Fibroblast of skin of left biceps (primary cell): ENCODE results near the gene CLIP2.
"Not testable (repeated sequence)": the region's sequence is repeated elsewhere in the genome, so short reads cannot be mapped to it uniquely, and the experiment has no call there.

Experiments
- DNase-seq, 2 experiments: peaks; one replicate each; pipeline ENCODE4 v3.0.0-alpha.2; 2013; ENCODE audit warnings: low read depth in 2 of 2

The CLIP2 gene

GRCh38 chr7:74332373-74333176 lies 43.4 kb downstream of the CLIP2 start:
- DNase-seq, result no peak

DNA sequence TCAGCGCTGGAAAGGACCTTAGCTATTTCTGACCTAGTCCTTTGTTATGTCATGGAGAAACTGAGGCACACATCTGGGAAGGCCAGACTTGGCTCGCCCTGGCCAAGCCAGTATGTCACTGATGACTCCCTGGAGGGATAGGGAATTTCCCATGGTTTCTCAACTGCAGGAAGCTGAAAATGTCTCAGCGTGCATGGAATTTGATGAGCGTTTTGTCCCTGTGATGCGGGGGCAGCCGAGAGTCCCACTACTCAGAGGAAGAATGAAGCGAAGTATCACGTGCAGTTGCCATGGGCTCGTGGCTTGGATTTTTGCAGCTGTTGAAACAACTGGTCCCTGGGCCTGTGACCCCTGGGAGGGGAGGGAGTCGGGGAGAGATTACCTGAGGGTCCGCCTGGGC lies 44.8 kb downstream of the CLIP2 start:
- peak; percentile 20 for DNase-seq

GRCh38 chr7:74337926-74338325 lies 48.7 kb downstream of the CLIP2 start:
- DNase-seq, result no peak

DNA sequence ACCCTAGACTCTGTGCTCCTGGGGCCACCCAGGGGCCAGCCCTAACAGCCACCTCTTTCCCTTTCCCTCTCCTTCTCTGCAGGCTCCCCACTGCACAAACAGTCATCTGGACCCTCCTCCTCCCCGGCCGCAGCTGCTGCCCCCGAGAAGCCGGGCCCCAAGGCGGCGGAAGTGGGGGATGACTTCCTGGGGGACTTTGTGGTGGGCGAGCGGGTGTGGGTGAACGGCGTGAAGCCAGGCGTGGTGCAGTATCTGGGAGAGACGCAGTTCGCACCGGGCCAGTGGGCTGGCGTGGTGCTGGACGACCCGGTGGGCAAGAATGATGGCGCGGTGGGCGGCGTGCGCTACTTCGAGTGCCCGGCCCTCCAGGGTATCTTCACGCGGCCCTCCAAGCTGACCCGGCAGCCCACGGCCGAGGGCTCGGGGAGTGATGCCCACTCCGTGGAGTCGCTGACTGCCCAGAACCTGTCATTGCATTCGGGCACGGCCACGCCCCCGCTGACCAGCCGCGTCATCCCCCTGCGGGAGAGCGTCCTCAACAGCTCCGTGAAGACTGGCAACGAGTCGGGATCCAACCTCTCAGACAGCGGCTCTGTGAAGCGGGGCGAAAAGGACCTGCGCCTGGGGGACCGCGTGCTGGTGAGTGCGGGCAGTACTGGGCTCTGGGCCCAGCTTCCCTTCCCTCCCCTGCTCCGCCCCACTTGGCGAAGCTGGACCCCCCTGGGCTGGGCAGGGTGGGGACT lies 49.3 kb downstream of the CLIP2 start:
- no peak for DNase-seq

DNA sequence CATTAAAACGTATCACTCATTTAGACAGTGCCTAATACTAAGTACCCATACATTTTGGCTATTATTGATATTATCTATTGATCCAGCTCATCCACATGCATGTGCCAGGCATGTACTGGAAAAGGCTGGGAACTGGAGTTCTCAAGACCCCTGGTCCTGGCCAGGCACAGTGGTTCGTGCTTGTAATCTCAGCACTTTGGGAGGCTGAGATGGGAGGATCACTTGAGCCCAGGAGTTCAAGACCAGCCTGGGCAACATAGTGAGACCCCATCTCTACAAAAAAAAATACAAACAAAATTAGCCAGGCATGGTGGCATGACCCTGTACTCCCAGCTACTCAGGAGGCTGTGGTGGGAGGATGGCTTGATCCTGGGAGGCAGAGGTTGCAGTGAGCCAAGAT lies 50.4 kb downstream of the CLIP2 start:
- not testable (repeated sequence) for DNase-seq

DNA sequence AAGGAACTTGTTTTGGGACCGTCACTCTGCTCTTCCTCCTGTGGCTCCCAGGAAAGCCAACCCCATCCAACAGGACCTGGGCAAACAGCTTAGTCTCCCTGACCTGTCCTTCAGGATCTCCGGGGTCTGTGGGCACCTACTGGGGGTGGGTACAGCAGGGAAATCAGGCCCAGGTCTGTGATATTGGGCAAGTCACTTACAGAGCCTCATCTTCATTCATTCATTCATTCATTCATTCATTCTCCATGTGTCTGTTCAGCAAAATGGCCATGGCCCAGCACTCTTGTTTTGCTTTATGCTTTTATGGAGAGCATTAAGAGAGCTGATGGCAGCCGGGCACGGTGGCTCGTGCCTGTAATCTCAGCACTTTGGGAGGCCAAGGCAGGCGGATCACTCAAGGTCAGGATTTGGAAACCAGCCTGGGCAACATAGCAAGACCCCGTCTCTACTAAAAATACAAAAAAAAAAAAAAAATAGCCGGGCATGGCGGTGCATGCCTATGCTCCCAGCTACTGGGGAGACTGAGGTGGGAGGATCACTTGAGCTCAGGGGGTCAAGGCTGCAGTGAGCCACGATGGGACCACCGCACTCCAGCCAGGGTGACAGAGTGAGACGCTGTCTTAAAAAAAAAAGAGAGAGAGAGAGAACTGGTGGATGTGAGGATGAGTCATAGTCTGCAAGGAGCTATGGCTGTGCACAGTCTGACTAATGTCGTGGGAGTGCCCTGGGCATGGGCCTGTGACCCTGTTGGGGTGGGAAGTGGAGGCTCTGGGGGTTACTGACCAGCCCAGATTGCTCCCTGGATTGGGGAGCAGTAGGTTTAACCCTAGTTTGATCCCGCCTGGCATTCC lies 54.3 kb downstream of the CLIP2 start:
- DNase-seq, result no peak

DNA sequence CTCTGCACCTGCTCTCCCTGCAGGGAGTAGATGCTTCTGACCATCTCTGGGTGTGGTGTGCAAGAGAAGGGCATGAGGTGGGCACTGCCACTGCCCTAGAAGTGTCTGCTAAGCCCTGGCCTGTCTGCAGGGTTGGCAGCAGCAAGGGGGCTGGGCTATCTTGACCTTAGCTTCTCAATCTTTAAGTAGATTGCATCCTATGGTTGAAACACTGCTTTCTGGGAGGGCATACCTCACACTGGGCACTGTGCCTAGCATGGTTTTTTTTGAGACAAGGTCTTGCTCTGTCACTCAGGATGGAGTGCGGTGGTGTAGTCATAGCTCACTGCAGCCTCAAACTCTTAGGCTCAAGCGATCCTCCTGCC lies 54.9 kb downstream of the CLIP2 start:
- no peak for DNase-seq

DNA sequence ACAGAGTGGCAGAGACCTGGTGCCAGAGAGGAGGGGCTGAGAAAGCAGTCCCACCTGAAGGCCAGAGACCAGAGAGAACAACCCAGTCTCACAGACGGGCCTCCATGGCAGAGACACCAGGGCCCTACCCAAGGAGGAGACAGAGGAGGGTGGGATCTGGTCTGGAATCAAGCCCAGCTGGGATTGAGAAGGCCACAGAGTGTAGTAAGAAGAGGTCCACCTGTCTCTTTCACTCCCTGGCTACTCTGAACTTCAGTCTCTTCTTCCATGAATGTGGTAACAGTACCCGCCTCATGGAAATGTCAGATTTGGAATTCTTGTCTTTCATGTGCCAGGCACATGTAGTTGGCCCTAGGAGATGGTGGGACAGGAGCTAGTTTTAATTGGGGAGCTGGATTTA lies 55.6 kb downstream of the CLIP2 start:
- no peak for DNase-seq

GRCh38 chr7:74345970-74346369 lies 56.8 kb downstream of the CLIP2 start:
- no peak for DNase-seq

DNA sequence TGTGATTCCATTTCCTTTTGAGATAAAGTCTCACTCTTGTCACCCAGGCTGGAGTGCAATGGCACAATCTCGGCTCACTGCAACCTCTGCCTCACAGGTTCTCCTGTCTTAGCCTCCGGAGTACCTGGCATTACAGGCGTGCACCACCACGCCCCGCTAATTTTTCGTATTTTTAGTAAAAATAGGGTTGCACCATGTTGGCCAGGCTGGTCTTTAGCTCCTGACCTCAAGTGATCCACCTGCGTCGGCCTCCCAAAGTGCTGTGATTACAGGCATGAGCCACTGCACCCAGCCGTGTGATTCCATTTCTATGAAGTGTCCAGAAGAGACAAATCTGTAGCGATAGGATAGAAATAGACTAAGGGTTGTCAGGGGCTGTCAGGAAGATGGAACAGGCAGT lies 60.4 kb downstream of the CLIP2 start:
- no peak for DNase-seq

DNA sequence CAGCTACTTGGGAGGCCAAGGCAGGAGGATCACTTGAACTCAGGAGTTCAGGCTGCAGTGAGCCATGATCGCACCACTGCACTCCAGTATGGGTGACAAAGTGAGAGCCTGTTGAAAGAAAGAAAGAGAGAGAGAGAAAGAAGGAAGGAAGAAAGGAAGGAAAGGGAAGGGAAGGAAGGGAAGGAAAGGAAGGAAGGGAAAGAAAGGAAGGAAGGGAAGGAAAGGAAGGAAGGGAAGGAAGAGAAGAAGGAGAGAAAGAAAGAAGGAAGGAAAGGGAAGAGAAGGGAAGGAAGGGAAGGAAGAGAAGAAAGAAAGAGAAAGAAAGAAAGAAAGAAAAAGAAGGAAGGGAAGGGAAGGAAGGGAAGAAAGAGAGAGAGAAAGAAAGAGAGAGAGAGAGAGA lies 61.5 kb downstream of the CLIP2 start:
- no peak for DNase-seq

DNA sequence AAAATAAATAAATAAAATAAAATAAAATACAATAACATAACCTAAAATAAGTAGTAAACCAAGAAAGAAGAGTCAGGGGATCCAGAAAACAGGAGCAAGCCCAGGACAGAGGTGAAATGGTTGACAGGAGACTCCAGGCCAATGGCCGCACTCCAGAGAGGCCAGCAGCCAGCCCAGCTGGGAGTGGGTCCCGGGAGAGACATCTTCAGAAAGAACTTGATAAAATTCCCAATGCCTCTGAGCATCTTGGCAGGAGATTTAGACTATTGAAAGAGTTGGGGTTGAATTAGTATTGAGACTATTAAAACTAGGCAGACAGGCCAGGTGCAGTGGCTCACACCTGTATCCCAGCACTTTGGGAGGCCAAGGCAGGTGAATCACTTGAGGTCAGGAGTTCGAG lies 62.6 kb downstream of the CLIP2 start:
- DNase-seq, result no peak

GRCh38 chr7:74352551-74353138 lies 63.4 kb downstream of the CLIP2 start:
- not testable (repeated sequence) for DNase-seq

DNA sequence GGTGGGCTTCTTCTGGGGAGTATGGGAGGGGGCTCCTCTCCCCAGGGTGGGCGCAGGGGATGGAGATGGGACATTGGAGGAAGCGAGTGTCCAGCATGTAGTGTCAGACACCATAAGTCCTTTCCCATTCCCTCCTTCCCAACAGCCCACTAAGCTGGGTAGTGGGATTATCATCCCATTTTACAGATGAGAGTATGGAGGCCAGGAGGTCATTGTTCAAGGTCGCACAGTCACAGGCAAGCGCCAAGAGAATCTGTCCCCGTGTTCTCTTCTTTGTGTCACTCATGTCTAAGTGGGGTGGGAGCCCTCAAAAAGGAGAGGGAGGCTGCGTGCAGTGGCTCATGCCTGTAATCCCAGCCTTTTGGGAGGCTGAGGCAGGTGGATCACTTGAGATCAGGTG lies 64.8 kb downstream of the CLIP2 start:
- no peak for DNase-seq

- peak; percentile 25 to 33 for DNase-seq
Measured at GRCh38 chr7:74355091-74355490, 65.9 kb downstream of the CLIP2 start.

GRCh38 chr7:74356589-74357315 lies 67.5 kb downstream of the CLIP2 start:
- no peak for DNase-seq

DNA sequence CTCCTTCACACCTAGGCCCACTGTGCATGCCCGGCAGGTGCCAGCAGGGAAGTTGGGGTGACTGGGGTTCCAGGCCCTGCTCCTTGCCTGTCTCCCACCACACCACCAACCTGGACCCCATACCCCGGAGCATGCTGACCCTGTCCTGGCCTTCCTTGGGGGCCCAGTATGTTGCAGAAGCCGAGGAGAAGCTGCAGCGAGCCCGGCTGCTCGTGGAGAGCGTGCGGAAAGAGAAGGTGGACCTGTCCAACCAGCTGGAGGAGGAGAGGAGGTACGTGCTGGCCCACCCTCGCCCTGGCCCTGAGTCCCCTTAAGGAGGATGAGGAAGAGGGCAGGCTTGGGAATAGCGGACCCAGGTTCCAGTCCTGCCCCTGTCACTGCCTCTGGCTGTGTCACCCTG lies 70.8 kb downstream of the CLIP2 start:
- no peak for DNase-seq

DNA sequence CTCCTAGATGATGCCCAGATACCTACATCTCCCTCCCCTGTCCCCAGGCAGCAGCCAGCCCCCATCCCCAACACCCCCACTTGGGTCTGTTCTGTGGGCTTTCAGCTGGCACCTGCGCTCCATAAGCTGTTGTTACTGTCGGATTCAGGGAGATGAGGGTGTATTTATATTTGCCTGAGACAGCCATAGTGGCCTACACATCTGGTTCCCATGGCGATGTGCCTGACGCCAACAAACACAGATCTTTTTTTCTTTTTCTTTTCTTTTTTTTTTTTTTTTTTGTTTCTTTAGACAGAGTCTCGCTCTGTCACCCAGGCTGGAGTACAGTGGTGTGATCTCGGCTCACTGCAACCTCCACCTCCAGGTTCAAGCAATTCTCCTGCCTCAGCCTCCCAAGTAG lies 73.1 kb downstream of the CLIP2 start:
- DNase-seq, result no peak

DNA sequence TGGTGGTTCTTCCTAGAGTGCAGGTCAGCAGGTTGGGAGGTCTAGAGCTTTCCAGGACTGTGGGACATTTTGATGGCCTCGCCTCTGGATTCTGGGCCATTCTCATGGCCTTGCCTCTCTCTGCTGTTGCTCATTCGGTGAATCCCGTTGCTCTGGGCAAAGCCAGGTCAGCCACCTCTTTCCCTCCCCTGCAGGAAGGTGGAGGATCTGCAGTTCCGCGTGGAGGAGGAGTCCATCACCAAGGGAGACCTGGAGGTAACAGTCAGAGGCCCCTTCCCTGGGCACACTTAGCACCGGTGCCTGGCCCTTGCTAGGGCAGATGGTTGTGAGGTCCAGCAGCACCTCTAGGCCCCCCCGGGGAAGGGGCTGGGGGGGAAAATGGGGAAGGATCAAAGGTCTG lies 74.9 kb downstream of the CLIP2 start:
- DNase-seq, result no peak

GRCh38 chr7:74365322-74366022 lies 76.3 kb downstream of the CLIP2 start:
- no peak for DNase-seq
